ENCODE measurements around the gene GRHPR.
"Not testable (repeated sequence)": the region's sequence is repeated elsewhere in the genome, so short reads cannot be mapped to it uniquely, and the experiment has no call there.

GRHPR gene

DNA sequence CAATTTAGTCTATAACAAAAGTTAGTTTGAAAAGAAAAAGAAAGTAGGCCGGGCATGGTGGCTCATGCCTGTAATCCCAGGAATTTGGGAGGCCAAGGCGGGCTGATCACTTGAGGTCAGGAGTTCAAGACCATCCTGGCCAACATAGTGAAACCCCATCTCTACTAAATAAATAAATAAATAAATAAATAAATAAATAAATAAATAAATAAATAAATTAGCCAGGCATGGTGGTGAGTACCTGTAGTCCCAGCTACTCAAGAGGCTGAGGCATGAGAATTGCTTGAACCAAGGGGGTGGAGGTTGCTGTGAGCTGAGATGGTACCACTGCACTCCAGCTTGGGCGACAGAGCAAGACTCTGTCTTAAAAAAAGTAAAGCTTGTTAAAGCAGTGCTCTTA is 24.5 kb upstream of the GRHPR start:
- H3K27me3 ChIP-seq (replicated peaks in 2 of 5; ENCODE audit: control insufficient read depth in 4 of 5, insufficient read depth in 5 of 5, low read length in 4 of 5); DNase-seq; H3K36me3 ChIP-seq (ENCODE audit: control insufficient read depth in 4 of 4, insufficient read depth in 4 of 4, low read length in 3 of 4); POLR2A ChIA-PET; H3K9me3 ChIP-seq (ENCODE audit: control extremely low read depth in 1 of 5, control insufficient read depth in 4 of 5, insufficient read depth in 2 of 5, low read depth in 1 of 5, low read length in 4 of 5); H3K4me3 ChIP-seq (ENCODE audit: control insufficient read depth in 1 of 7, extremely low read depth in 1 of 7, insufficient read depth in 4 of 7, low read depth in 2 of 7, low read length in 6 of 7); H3K4me1 ChIP-seq (ENCODE audit: control extremely low read depth in 1 of 4, control insufficient read depth in 4 of 4, insufficient read depth in 4 of 4, low read length in 3 of 4); H3K27ac ChIP-seq (ENCODE audit: insufficient read depth in 1 of 2, low read depth in 1 of 2, low read length in 2 of 2, poor library complexity in 1 of 2, severe bottlenecking in 2 of 2): not testable (repeated sequence)
- CTCF ChIA-PET: interaction anchor here (1.0 kb wide), 1 partner anchor 29 kb away, joined by 3 read pairs; no protein-coding TSS in a partner anchor
- no CpG with 5 or more reads among the region's 3 CpGs for WGBS (ENCODE audit: insufficient coverage)

DNA sequence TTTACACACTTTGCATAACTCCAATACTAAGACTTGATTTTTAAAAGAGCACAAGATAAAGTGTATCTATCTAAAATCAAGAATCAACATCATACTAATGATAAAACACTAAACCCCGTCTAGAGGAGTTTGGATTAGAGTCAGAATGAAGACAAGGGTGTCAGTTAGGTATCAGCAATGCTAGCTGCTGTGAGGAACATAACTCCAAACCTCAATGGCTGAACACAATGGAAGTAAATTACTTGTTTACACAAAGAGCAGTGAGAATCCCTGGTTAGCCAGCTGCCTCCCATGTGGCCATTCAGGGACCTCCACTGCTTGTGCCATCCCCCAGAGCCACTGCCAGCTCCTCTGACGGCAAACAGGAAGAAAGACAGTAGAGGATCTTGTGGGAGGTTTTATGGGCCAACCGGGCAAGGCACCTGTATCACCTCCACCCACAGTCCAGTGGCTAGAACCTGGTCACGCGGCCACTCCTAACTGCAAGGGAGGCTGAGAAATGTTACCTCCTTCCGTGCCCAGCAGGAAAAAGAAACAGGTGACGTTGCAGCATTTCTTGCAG is 24.0 kb upstream of the GRHPR start:
- H3K4me3 ChIP-seq (ENCODE audit: control insufficient read depth in 1 of 7, extremely low read depth in 1 of 7, insufficient read depth in 4 of 7, low read depth in 2 of 7, low read length in 6 of 7): no peak overlapping the region
- no peaks in the 10 kb centered on the region for H3K27me3 ChIP-seq (replicated peaks in 2 of 5; ENCODE audit: control insufficient read depth in 4 of 5, insufficient read depth in 5 of 5, low read length in 4 of 5)
- DNase-seq: no peak
- no peaks in the 10 kb centered on the region for H3K36me3 ChIP-seq (ENCODE audit: control insufficient read depth in 4 of 4, insufficient read depth in 4 of 4, low read length in 3 of 4)
- POLR2A ChIA-PET: no interaction called here
- H3K27ac ChIP-seq (ENCODE audit: insufficient read depth in 1 of 2, low read depth in 1 of 2, low read length in 2 of 2, poor library complexity in 1 of 2, severe bottlenecking in 2 of 2): no peak overlapping the region
- CTCF ChIA-PET: interaction anchor here (1.0 kb wide), 1 partner anchor 30 kb away, joined by 3 read pairs; no protein-coding TSS in a partner anchor
- no peaks in the 10 kb centered on the region for H3K4me1 ChIP-seq (ENCODE audit: control extremely low read depth in 1 of 4, control insufficient read depth in 4 of 4, insufficient read depth in 4 of 4, low read length in 3 of 4)
- WGBS (ENCODE audit: insufficient coverage): 98% methylated on average over 6 of the region's 7 CpGs
- no peaks in the 10 kb centered on the region for H3K9me3 ChIP-seq (ENCODE audit: control extremely low read depth in 1 of 5, control insufficient read depth in 4 of 5, insufficient read depth in 2 of 5, low read depth in 1 of 5, low read length in 4 of 5)

DNA sequence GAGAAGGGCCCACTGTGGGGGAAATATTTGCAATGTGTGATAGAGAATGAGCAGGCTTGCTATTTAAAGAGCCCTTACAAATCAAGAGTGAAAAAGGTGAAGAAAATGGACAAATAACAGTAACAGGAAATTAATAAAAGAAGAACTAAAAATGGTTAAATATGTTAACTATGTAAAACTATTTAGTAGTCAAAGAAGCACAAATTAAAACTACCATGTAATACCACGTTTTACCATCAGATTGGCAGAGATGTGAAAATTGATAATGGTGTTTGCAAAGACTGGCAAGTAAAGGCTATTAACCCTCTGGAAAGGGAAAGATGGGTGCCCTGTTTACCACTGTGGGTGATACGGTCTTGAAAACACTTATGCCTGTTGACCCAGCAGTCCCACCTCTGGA is 23.2 kb upstream of the GRHPR start:
- H3K9me3 ChIP-seq (ENCODE audit: control extremely low read depth in 1 of 5, control insufficient read depth in 4 of 5, insufficient read depth in 2 of 5, low read depth in 1 of 5, low read length in 4 of 5): no peaks in the 10 kb centered on the region
- no peak for DNase-seq
- no peaks in the 10 kb centered on the region for H3K27me3 ChIP-seq (replicated peaks in 2 of 5; ENCODE audit: control insufficient read depth in 4 of 5, insufficient read depth in 5 of 5, low read length in 4 of 5)
- no peaks in the 10 kb centered on the region for H3K4me1 ChIP-seq (ENCODE audit: control extremely low read depth in 1 of 4, control insufficient read depth in 4 of 4, insufficient read depth in 4 of 4, low read length in 3 of 4)
- CTCF ChIA-PET: interaction anchor here (0.6 kb wide), 1 partner anchor 689 kb away, joined by 4 read pairs; no protein-coding TSS in a partner anchor
- no CpG with 5 or more reads among the region's 2 CpGs for WGBS (ENCODE audit: insufficient coverage)
- no peaks in the 10 kb centered on the region for H3K36me3 ChIP-seq (ENCODE audit: control insufficient read depth in 4 of 4, insufficient read depth in 4 of 4, low read length in 3 of 4)
- POLR2A ChIA-PET: no interaction called here
- H3K27ac ChIP-seq (ENCODE audit: insufficient read depth in 1 of 2, low read depth in 1 of 2, low read length in 2 of 2, poor library complexity in 1 of 2, severe bottlenecking in 2 of 2): no peak overlapping the region
- H3K4me3 ChIP-seq (ENCODE audit: control insufficient read depth in 1 of 7, extremely low read depth in 1 of 7, insufficient read depth in 4 of 7, low read depth in 2 of 7, low read length in 6 of 7): no peak overlapping the region

DNA sequence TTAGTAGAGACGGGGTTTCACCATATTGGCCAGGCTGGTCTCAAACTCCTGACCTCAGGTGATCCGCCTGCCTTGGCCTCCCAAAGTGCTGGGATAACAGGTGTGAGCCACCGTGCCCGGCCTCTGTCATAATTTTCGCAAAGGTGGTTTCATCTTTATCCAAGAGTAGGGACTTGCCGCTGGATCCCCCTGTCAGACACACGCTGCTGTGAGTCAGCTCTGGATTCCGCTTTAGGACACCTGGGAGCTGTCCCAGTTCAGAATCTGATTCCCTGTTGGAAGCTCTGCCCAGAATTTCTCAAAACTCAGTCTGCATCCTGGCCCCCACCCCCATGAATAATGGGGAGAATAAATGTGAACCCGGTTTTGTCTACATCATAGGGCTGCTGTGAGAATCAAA is 17.9 kb upstream of the GRHPR start:
- no peak for DNase-seq
- Histone ChIP-seq H3K4me3 (ENCODE audit: control insufficient read depth in 1 of 7, extremely low read depth in 1 of 7, insufficient read depth in 4 of 7, low read depth in 2 of 7, low read length in 6 of 7) (no peak overlapping the region), H3K27ac (ENCODE audit: insufficient read depth in 1 of 2, low read depth in 1 of 2, low read length in 2 of 2, poor library complexity in 1 of 2, severe bottlenecking in 2 of 2) (no peak overlapping the region), H3K36me3 (ENCODE audit: control insufficient read depth in 4 of 4, insufficient read depth in 4 of 4, low read length in 3 of 4) (no peaks in the 10 kb centered on the region), H3K4me1 (ENCODE audit: control extremely low read depth in 1 of 4, control insufficient read depth in 4 of 4, insufficient read depth in 4 of 4, low read length in 3 of 4) (no peaks in the 10 kb centered on the region), H3K9me3 (ENCODE audit: control extremely low read depth in 1 of 5, control insufficient read depth in 4 of 5, insufficient read depth in 2 of 5, low read depth in 1 of 5, low read length in 4 of 5) (no peaks in the 10 kb centered on the region), H3K27me3 (replicated peaks in 2 of 5; ENCODE audit: control insufficient read depth in 4 of 5, insufficient read depth in 5 of 5, low read length in 4 of 5) (no peaks in the 10 kb centered on the region)
- POLR2A ChIA-PET: interaction anchor here (0.6 kb wide), 1 partner anchor 7 kb away, joined by 3 read pairs; no protein-coding TSS in a partner anchor
- CTCF ChIA-PET: interaction anchor here (1.9 kb wide), 1 partner anchor 10 kb away, joined by 6 read pairs; no protein-coding TSS in a partner anchor
- 97% methylated on average over 8 of the region's 9 CpGs for WGBS (ENCODE audit: insufficient coverage)

DNA sequence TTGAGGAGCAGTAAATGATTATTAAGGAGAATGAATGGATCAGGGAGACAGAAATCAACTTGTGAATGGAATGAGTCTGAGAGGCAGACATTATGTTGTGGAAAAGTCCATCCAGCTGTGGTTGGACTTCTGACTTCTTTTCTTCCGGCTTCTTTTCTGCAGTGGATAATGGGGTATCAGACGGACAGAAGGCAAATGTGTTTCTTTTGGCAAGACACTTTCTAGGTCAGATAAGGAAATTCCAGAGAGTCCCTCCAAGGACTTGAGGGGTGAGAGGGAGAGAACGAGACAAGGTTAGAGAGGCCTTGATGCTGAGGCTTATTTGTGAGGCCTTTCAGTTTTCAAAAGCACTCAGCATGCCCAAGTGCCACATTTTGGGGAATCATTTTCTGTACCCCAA is 17.1 kb upstream of the GRHPR start:
- no peaks in the 10 kb centered on the region for H3K27me3 ChIP-seq (replicated peaks in 2 of 5; ENCODE audit: control insufficient read depth in 4 of 5, insufficient read depth in 5 of 5, low read length in 4 of 5)
- no peaks in the 10 kb centered on the region for H3K36me3 ChIP-seq (ENCODE audit: control insufficient read depth in 4 of 4, insufficient read depth in 4 of 4, low read length in 3 of 4)
- no peaks in the 10 kb centered on the region for H3K4me1 ChIP-seq (ENCODE audit: control extremely low read depth in 1 of 4, control insufficient read depth in 4 of 4, insufficient read depth in 4 of 4, low read length in 3 of 4)
- 96% methylated on average over 3 of the region's 3 CpGs for WGBS (ENCODE audit: insufficient coverage)
- CTCF ChIA-PET: interaction anchor here (0.7 kb wide), 1 partner anchor 9 kb away, joined by 3 read pairs; no protein-coding TSS in a partner anchor
- H3K27ac ChIP-seq (ENCODE audit: insufficient read depth in 1 of 2, low read depth in 1 of 2, low read length in 2 of 2, poor library complexity in 1 of 2, severe bottlenecking in 2 of 2): no peak overlapping the region
- H3K4me3 ChIP-seq (ENCODE audit: control insufficient read depth in 1 of 7, extremely low read depth in 1 of 7, insufficient read depth in 4 of 7, low read depth in 2 of 7, low read length in 6 of 7): no peak overlapping the region
- no peaks in the 10 kb centered on the region for H3K9me3 ChIP-seq (ENCODE audit: control extremely low read depth in 1 of 5, control insufficient read depth in 4 of 5, insufficient read depth in 2 of 5, low read depth in 1 of 5, low read length in 4 of 5)
- no peak for DNase-seq
- POLR2A ChIA-PET: no interaction called here

DNA sequence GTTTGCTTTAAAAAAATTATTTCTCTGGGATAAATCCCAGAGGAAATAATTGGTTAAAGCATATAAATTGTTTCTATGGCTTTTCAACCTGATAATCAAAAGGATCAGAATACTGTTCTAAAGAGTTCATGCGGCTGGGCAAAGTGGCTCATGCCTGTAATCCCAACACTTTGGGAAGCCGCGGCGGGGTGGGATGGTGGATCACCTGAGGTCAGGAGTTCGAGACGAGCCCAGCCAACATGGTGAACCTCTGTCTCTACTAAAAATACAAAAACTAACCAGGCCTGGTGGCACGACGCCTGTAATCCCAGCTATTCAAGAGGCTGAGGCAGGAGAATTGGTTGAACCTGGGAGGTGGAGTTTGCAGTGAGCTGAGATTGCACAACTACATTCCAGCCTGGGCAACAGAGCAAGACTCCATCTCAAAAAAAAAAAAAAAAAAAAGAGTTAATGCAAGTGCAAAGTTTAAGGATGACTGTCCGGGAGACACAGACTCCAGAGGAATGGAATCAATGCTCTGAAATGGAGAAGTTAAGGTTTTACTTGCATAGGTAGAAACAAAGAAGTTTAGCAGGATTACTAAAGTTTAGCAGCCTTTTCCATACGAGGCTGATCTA is 16.6 kb upstream of the GRHPR start:
- H3K4me3 ChIP-seq (ENCODE audit: control insufficient read depth in 1 of 7, extremely low read depth in 1 of 7, insufficient read depth in 4 of 7, low read depth in 2 of 7, low read length in 6 of 7): no peak overlapping the region
- H3K27me3 ChIP-seq (replicated peaks in 2 of 5; ENCODE audit: control insufficient read depth in 4 of 5, insufficient read depth in 5 of 5, low read length in 4 of 5): no peaks in the 10 kb centered on the region
- no peak for DNase-seq
- H3K36me3 ChIP-seq (ENCODE audit: control insufficient read depth in 4 of 4, insufficient read depth in 4 of 4, low read length in 3 of 4): no peaks in the 10 kb centered on the region
- H3K27ac ChIP-seq (ENCODE audit: insufficient read depth in 1 of 2, low read depth in 1 of 2, low read length in 2 of 2, poor library complexity in 1 of 2, severe bottlenecking in 2 of 2): no peak overlapping the region
- CTCF ChIA-PET: interaction anchor here (0.7 to 2.4 kb wide), 6 partner anchors 8 to 51 kb away, joined by 3 to 10 read pairs (median 4); no protein-coding TSS in a partner anchor
- no peaks in the 10 kb centered on the region for H3K4me1 ChIP-seq (ENCODE audit: control extremely low read depth in 1 of 4, control insufficient read depth in 4 of 4, insufficient read depth in 4 of 4, low read length in 3 of 4)
- 85% methylated on average over 2 of the region's 10 CpGs for WGBS (ENCODE audit: insufficient coverage)
- POLR2A ChIA-PET: no interaction called here
- H3K9me3 ChIP-seq (ENCODE audit: control extremely low read depth in 1 of 5, control insufficient read depth in 4 of 5, insufficient read depth in 2 of 5, low read depth in 1 of 5, low read length in 4 of 5): no peaks in the 10 kb centered on the region

DNA sequence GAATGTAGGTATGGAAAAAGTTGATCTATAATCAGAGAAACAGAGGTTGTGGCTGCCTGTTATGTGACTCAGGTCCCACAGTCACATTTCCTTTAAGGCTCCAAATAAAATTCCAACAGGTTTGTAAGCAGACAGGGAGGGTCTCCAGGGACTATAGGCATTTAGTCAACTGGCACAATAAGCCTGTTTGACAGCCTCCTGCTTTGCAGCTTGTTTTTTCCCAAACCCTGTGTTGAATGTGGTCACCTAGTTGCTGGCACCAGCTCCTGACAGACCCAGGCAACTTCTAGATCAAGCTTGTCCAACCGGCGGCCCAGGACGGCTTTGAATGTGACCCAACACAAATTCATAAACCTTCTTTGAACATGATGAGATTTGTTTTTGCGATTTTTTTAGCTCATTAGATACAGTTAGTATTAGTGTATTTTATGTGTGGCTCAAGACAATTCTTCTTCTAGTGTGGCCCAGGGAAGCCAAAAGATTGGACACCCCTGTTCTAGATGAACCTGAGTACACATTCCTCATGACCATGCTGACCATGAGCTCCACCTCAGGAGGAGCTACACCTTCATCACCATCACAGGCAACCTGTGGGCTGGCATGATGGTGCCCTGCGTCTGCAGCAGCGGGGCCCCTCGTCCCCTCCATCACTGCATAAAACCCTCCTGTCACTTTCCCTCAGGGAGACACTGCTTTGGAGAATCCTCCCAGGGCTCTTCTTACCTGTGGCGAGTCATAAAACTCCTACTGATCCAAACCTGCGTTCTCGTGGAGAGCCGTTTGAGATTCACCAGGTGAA is 15.7 kb upstream of the GRHPR start:
- CTCF ChIA-PET: interaction anchor here (0.9 to 2.4 kb wide), 6 partner anchors 12 to 68 kb away, joined by 3 to 10 read pairs (median 4); no protein-coding TSS in a partner anchor
- WGBS (ENCODE audit: insufficient coverage): 98% methylated on average over 10 of the region's 11 CpGs
- POLR2A ChIA-PET: no interaction called here

More for the DNA sequence above, 15.7 kb upstream of the GRHPR start:
- Histone ChIP-seq H3K4me1 (ENCODE audit: control extremely low read depth in 1 of 4, control insufficient read depth in 4 of 4, insufficient read depth in 4 of 4, low read length in 3 of 4) (no peaks in the 10 kb centered on the region), H3K4me3 (ENCODE audit: control insufficient read depth in 1 of 7, extremely low read depth in 1 of 7, insufficient read depth in 4 of 7, low read depth in 2 of 7, low read length in 6 of 7) (no peak overlapping the region), H3K36me3 (ENCODE audit: control insufficient read depth in 4 of 4, insufficient read depth in 4 of 4, low read length in 3 of 4) (no peaks in the 10 kb centered on the region), H3K27ac (ENCODE audit: insufficient read depth in 1 of 2, low read depth in 1 of 2, low read length in 2 of 2, poor library complexity in 1 of 2, severe bottlenecking in 2 of 2) (no peak overlapping the region), H3K9me3 (ENCODE audit: control extremely low read depth in 1 of 5, control insufficient read depth in 4 of 5, insufficient read depth in 2 of 5, low read depth in 1 of 5, low read length in 4 of 5) (no peaks in the 10 kb centered on the region), H3K27me3 (replicated peaks in 2 of 5; ENCODE audit: control insufficient read depth in 4 of 5, insufficient read depth in 5 of 5, low read length in 4 of 5) (no peaks in the 10 kb centered on the region)
- no peak for DNase-seq
